HepG2 (cell line): ENCODE data around the gene CACNA1C. TPM values are rescaled to one million over a fixed set of nuclear protein-coding genes. Genes with fewer than 3 reads are reported as not detected.

ENCODE experiments used
- ATAC-seq: fragments of 200-7000 bp; cut with Tn5 transposase; 3 replicates; pipeline ENCODE4 v1.9.1; 2020; ENCODE audit warnings: mild to moderate bottlenecking, moderate library complexity
- BruUV-seq: library from RNA; stranded (reverse); fragments of 400-500 nt; replicated peaks from 2 replicates; lab custom pipeline; 2021; lab: Mats Ljungman, UMichigan
- CTCF ChIA-PET: fragments of 300-600 bp; formaldehyde crosslinking; extraction: SDS; loops from one replicate; lab custom pipeline; 2021; ENCODE audit warnings: low total read pairs, inconsistent platforms, low intra/inter-chr PET ratio; lab: Yijun Ruan, JAX
- POLR2A ChIA-PET: fragments of 350-600 bp; sonication (Branson Sonifier 250); formaldehyde crosslinking; loops from one replicate; lab custom pipeline; 2020; ENCODE audit warnings: antibody characterized with exemption, inconsistent platforms; lab: Yijun Ruan, JAX
- DNase-seq: peaks from one replicate; pipeline ENCODE4 v3.0.0-alpha.2; 2015; ENCODE audit warnings: low spot score
- FAIRE-seq: peaks from 3 replicates; lab custom pipeline; 2011; peaks lifted over from hg19 to GRCh38; lab: Jason Lieb, UNC
- H2AFZ ChIP-seq: one replicate; pipeline ENCODE4 v1.6.1; 2011; ENCODE audit warnings: low read length, inconsistent platforms
- H3K27ac ChIP-seq: fragments of 300-600 bp; 3 replicates; pipeline ENCODE4 v1.8.0; 2011; ENCODE audit warnings: mixed run types, mild to moderate bottlenecking, mixed read lengths, low read length, inconsistent platforms; ENCODE audit not compliant: insufficient read depth; ENCODE audit errors: extremely low read length
- H3K27me3 ChIP-seq, 2 experiments: fragments of 200-600 bp in 1 of 2; 2 replicates in 1 of 2; 3 replicates in 1 of 2; pipeline versions ENCODE4 v1.6.0 to v1.8.0; 2011; ENCODE audit warnings: low read length in 2 of 2, mild to moderate bottlenecking in 2 of 2, moderate library complexity in 2 of 2, inconsistent platforms in 1 of 2; ENCODE audit not compliant: insufficient read depth in 2 of 2, control insufficient read depth in 1 of 2
- H3K36me3 ChIP-seq, 2 experiments: fragments of 200-600 bp in 1 of 2; replicated peaks in 1 of 2; 2 replicates in 1 of 2; 3 replicates in 1 of 2; pipeline versions ENCODE4 v1.5.1 to v1.8.0; 2011; ENCODE audit warnings: low read length in 2 of 2, inconsistent platforms in 1 of 2; ENCODE audit not compliant: insufficient read depth in 2 of 2, control insufficient read depth in 1 of 2
- H3K4me1 ChIP-seq: 2 replicates; pipeline ENCODE4 v1.5.1; 2012; ENCODE audit warnings: low read length, inconsistent platforms; ENCODE audit not compliant: insufficient read depth
- H3K4me2 ChIP-seq: 2 replicates; pipeline ENCODE4 v1.6.0; 2011; ENCODE audit warnings: low read depth, low read length, inconsistent platforms
- H3K4me3 ChIP-seq, 3 experiments: fragments of 200-600 bp in 1 of 3; sonication (generic), shearing (Covaris generic) in 1 of 3; replicated peaks in 1 of 3; 2 replicates each; pipeline ENCODE4 v1.5.1; 2011 to 2016; ENCODE audit warnings: low read length in 3 of 3, inconsistent platforms in 2 of 3, low read depth in 2 of 3, mild to moderate bottlenecking in 2 of 3, control low read depth in 1 of 3, mixed read lengths in 1 of 3; ENCODE audit not compliant: insufficient read depth in 1 of 3
- H3K79me2 ChIP-seq: one replicate; pipeline ENCODE4 v1.6.1; 2011; ENCODE audit warnings: low read length, inconsistent platforms; ENCODE audit not compliant: insufficient read depth
- H3K9ac ChIP-seq: 2 replicates; pipeline ENCODE4 v1.6.0; 2011; ENCODE audit warnings: mild to moderate bottlenecking, low read depth, low read length, inconsistent platforms; ENCODE audit not compliant: insufficient read depth
- H3K9me3 ChIP-seq: 2 replicates; pipeline ENCODE4 v1.5.1; 2012; ENCODE audit warnings: mild to moderate bottlenecking, low read length
- H4K20me1 ChIP-seq: 2 replicates; pipeline ENCODE4 v1.6.0; 2011; ENCODE audit warnings: inconsistent platforms, mild to moderate bottlenecking, low read length, moderate library complexity; ENCODE audit not compliant: insufficient read depth
- CEBPG ChIP-seq: IDR thresholded peaks from 2 replicates; pipeline ENCODE4 v1.6.1; 2016
- KDM1A ChIP-seq: IDR thresholded peaks from 2 replicates; pipeline ENCODE4 v1.6.1; 2016; ENCODE audit warnings: missing compliant biosample characterization
- LCORL ChIP-seq, 2 experiments: fragments of 450-650 bp in 1 of 2; sonication (generic) in 1 of 2; formaldehyde crosslinking in 1 of 2; IDR thresholded peaks; 2 replicates each; pipeline versions ENCODE4 v1.5.0 to v1.6.1; 2017 to 2020; ENCODE audit warnings: antibody characterized with exemption in 1 of 2, missing genetic modification reagents in 1 of 2
- MTA1 ChIP-seq: sonication (generic); formaldehyde crosslinking; IDR thresholded peaks from 2 replicates; pipeline ENCODE4 v1.4.0; 2020; ENCODE audit warnings: missing genetic modification reagents, mild to moderate bottlenecking, borderline replicate concordance
- PAX8 ChIP-seq: sonication (generic); formaldehyde crosslinking; IDR thresholded peaks from 2 replicates; pipeline ENCODE4 v1.8.0; 2022; ENCODE audit warnings: mild to moderate bottlenecking, missing genetic modification reagents, borderline replicate concordance
- PRMT3 ChIP-seq: sonication (generic); formaldehyde crosslinking; IDR thresholded peaks from 2 replicates; pipeline ENCODE4 v1.8.1; 2022; ENCODE audit warnings: low read depth, mild to moderate bottlenecking, moderate library complexity, missing genetic modification reagents, borderline replicate concordance
- ZMYM3 ChIP-seq: sonication (generic); formaldehyde crosslinking; IDR thresholded peaks from 2 replicates; pipeline ENCODE4 v1.5.1; 2020; ENCODE audit warnings: mild to moderate bottlenecking, missing genetic modification reagents
- ZNF232 ChIP-seq: sonication (generic); formaldehyde crosslinking; IDR thresholded peaks from 2 replicates; pipeline ENCODE4 v1.4.0; 2020; ENCODE audit warnings: missing genetic modification reagents, borderline replicate concordance
- ZNF263 ChIP-seq: sonication (generic); formaldehyde crosslinking; IDR thresholded peaks from 2 replicates; pipeline ENCODE4 v1.4.0; 2020; ENCODE audit warnings: missing genetic modification reagents
- ZNF674 ChIP-seq: sonication (generic); formaldehyde crosslinking; IDR thresholded peaks from 2 replicates; pipeline ENCODE4 v1.5.0; 2020; ENCODE audit warnings: low read depth, mild to moderate bottlenecking, missing genetic modification reagents
- ZNF770 ChIP-seq: sonication (generic); formaldehyde crosslinking; IDR thresholded peaks from 2 replicates; pipeline ENCODE4 v1.5.0; 2020; ENCODE audit warnings: mild to moderate bottlenecking, missing genetic modification reagents
- ZNF850 ChIP-seq: sonication (generic); formaldehyde crosslinking; conservative IDR thresholded peaks from 2 replicates; pipeline ENCODE4 v1.9.0; 2021; ENCODE audit warnings: mild to moderate bottlenecking, missing genetic modification reagents
- ZSCAN25 ChIP-seq: sonication (generic); formaldehyde crosslinking; IDR thresholded peaks from 2 replicates; pipeline ENCODE4 v1.8.0; 2022; ENCODE audit warnings: mild to moderate bottlenecking, missing genetic modification reagents
- WGBS: methylation state at CpG from one replicate; pipeline ENCODE4 v1.1.6; 2017; ENCODE audit warnings: low lambda C conversion rate; 5-methylcytosine and 5-hydroxymethylcytosine counted together
- in situ Hi-C: cut with HindIII; loops from 2 replicates; pipeline ENCODE4 v1.10.0; 2017; ENCODE audit warnings: low pct_unique_long_range_greater_than_20kb; ENCODE audit not compliant: extremely low pct_ligation_motif_present
- intact Hi-C: fragments of 100-400 bp; cut with micrococcal nuclease; formaldehyde crosslinking; loops from one replicate; pipeline ENCODE4 v1.10.0; 2022; ENCODE audit not compliant: unreplicated experiment
- polyA plus RNA-seq, 8 experiments: library from polyadenylated mRNA; depleted of rRNA in 3 of 8; stranded (reverse) in 7 of 8; unstranded in 1 of 8; fragments of >200 nt; fragmentation: Illumina TruSeq in 4 of 8; extraction: Trizol in 4 of 8; gene quantifications; 2 replicates each; pipeline versions ENCODE4 v1.2.1 to v1.2.3, GENCODE V29; 2011 to 2016; ENCODE audit warnings: low read depth in 4 of 8, missing spikeins in 1 of 8, mixed read lengths in 1 of 8; ENCODE audit not compliant: insufficient read depth in 1 of 8
- total RNA-seq, 5 experiments: library from RNA; depleted of rRNA; stranded (reverse); fragments of >200 nt; fragmentation: Illumina TruSeq; extraction: Trizol; gene quantifications; 2 replicates each; pipeline ENCODE4 v1.2.3, GENCODE V29; 2016; ENCODE audit warnings: low read depth in 1 of 5
- TF ChIP-seq, protein P1 (sequence below): sonication (generic); formaldehyde crosslinking; IDR thresholded peaks from 2 replicates; pipeline ENCODE4 v1.4.0; 2020; ENCODE audit warnings: missing genetic modification reagents

Gene CACNA1C
- total and polyA plus RNA-seq, 2 of the 13 experiments (the other 11 are each of a cell fraction or from before 2014, with no cell fraction given) = not detected

- Histone ChIP-seq H3K27me3 (peaks cover 0 to 38% of the 10 kb centered on the region in 2 experiments; a peak in 3 of 5 replicates), H3K36me3 (no peaks in the 10 kb centered on the region), H3K4me3 (no peak overlapping the region), H3K4me2 (no peak overlapping the region), H3K27ac (no peak overlapping the region), H2AFZ (no peak overlapping the region), H3K79me2 (no peaks in the 10 kb centered on the region), H3K4me1 (no peaks in the 10 kb centered on the region), H4K20me1 (no peaks in the 10 kb centered on the region), H3K9me3 (no peaks in the 10 kb centered on the region), H3K9ac (no peak overlapping the region)
- CTCF ChIA-PET = no interaction called here
- intact Hi-C loops = no loop called here
- ATAC-seq (no peak), FAIRE-seq (no peak), DNase-seq (no peak)
- POLR2A ChIA-PET = no interaction called here
- in situ Hi-C loops = no loop called here
- no TSS peak for BruUV-seq
- 9% methylated on average over 10 of the region's 11 CpGs for WGBS
- TF ChIP-seq MTA1 (no peak), LCORL (IDR thresholded peaks at IDR 0.05) (no peak), LCORL (CRISPR knock-in tag; IDR thresholded peaks at IDR 0.05) (no peak), ZNF850 (no peak)
Observed at GRCh38 chr12:2513141-2514037, 460.6 kb downstream of the CACNA1C start.

GRCh38 chr12:2514038-2514340, 461.2 kb downstream of the CACNA1C start:
- H3K9ac ChIP-seq = no peak overlapping the region
- in situ Hi-C loops = no loop called here
- WGBS = 2% methylated on average over 5 of the region's 5 CpGs
- no peak for FAIRE-seq
- H3K27ac ChIP-seq = no peak overlapping the region
- H3K9me3 ChIP-seq = no peaks in the 10 kb centered on the region
- no peak overlapping the region for H3K4me3 ChIP-seq
- ATAC-seq = no peak
- no peak overlapping the region for H2AFZ ChIP-seq
- H3K36me3 ChIP-seq = no peaks in the 10 kb centered on the region
- H3K27me3 ChIP-seq = peaks cover 0 to 35% of the 10 kb centered on the region in 2 experiments; a peak in 3 of 5 replicates
- CTCF ChIA-PET = no interaction called here
- H3K79me2 ChIP-seq = no peaks in the 10 kb centered on the region
- no peaks in the 10 kb centered on the region for H4K20me1 ChIP-seq
- DNase-seq = no peak
- H3K4me1 ChIP-seq = no peaks in the 10 kb centered on the region
- POLR2A ChIA-PET = no interaction called here
- no peak overlapping the region for H3K4me2 ChIP-seq
- BruUV-seq = no TSS peak
- intact Hi-C loops = no loop called here
- TF ChIP-seq, protein P1, sequence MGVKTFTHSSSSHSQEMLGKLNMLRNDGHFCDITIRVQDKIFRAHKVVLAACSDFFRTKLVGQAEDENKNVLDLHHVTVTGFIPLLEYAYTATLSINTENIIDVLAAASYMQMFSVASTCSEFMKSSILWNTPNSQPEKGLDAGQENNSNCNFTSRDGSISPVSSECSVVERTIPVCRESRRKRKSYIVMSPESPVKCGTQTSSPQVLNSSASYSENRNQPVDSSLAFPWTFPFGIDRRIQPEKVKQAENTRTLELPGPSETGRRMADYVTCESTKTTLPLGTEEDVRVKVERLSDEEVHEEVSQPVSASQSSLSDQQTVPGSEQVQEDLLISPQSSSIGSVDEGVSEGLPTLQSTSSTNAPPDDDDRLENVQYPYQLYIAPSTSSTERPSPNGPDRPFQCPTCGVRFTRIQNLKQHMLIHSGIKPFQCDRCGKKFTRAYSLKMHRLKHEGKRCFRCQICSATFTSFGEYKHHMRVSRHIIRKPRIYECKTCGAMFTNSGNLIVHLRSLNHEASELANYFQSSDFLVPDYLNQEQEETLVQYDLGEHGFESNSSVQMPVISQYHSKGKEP (CRISPR knock-in tag) = no peak
- TF ChIP-seq KDM1A (CRISPR knock-in tag) (no peak), ZNF232 (CRISPR knock-in tag) (no peak), ZMYM3 (CRISPR knock-in tag) (no peak), ZSCAN25 (CRISPR knock-in tag) (no peak), ZNF674 (CRISPR knock-in tag) (no peak), ZNF263 (CRISPR knock-in tag) (no peak), PRMT3 (no peak), PAX8 (CRISPR knock-in tag) (no peak), CEBPG (CRISPR knock-in tag) (no peak), ZNF770 (CRISPR knock-in tag) (no peak)
